Measurements from ENCODE around the gene KIAA1586. TPM values are rescaled to one million over a fixed set of nuclear protein-coding genes. Genes with fewer than 3 reads are reported as not detected.

The KIAA1586 gene
- total and polyA plus RNA-seq, 2 experiments from 2014 or later = 11.5 to 18.6 TPM

GRCh38 chr6:57064809-57065208 lies 18.3 kb downstream of the KIAA1586 start:
- Histone ChIP-seq H2AFZ (no peak overlapping the region), H3K4me2 (no peak overlapping the region), H4K20me1 (ENCODE audit: insufficient read depth, poor library complexity, severe bottlenecking) (no peaks in the 10 kb centered on the region), H3K4me3 (no peak overlapping the region), H3K9me3 (ENCODE audit: low read depth) (no peaks in the 10 kb centered on the region), H3K27ac (no peak overlapping the region), H3K9me2 (replicated peaks; ENCODE audit: insufficient read depth) (no peaks in the 10 kb centered on the region), H3K36me3 (replicated peaks; ENCODE audit: insufficient read depth, low read depth) (no peaks in the 10 kb centered on the region), H3K79me2 (no peaks in the 10 kb centered on the region), H3K27me3 (no peaks in the 10 kb centered on the region), H3K4me1 (ENCODE audit: insufficient read depth) (no peaks in the 10 kb centered on the region)
- DNase-seq (ENCODE audit: low spot score) = no peak
- 96% methylated on average over 1 of the region's 1 CpG for WGBS (ENCODE audit: low lambda C conversion rate, missing lambda C conversion rate)
- TF ChIP-seq EZH2phosphoT487 (IDR thresholded peaks at IDR 0.05; ENCODE audit: low read depth, severe bottlenecking, unreplicated experiment) (no peak), EZH2 (IDR thresholded peaks at IDR 0.05; ENCODE audit: borderline replicate concordance) (no peak)
- TF ChIP-seq, protein P1, sequence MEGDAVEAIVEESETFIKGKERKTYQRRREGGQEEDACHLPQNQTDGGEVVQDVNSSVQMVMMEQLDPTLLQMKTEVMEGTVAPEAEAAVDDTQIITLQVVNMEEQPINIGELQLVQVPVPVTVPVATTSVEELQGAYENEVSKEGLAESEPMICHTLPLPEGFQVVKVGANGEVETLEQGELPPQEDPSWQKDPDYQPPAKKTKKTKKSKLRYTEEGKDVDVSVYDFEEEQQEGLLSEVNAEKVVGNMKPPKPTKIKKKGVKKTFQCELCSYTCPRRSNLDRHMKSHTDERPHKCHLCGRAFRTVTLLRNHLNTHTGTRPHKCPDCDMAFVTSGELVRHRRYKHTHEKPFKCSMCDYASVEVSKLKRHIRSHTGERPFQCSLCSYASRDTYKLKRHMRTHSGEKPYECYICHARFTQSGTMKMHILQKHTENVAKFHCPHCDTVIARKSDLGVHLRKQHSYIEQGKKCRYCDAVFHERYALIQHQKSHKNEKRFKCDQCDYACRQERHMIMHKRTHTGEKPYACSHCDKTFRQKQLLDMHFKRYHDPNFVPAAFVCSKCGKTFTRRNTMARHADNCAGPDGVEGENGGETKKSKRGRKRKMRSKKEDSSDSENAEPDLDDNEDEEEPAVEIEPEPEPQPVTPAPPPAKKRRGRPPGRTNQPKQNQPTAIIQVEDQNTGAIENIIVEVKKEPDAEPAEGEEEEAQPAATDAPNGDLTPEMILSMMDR (IDR thresholded peaks at IDR 0.05; ENCODE audit: poor library complexity) = no peak

- Histone ChIP-seq H3K79me2 (no peaks in the 10 kb centered on the region), H3K27me3 (no peaks in the 10 kb centered on the region), H3K4me3 (no peak overlapping the region), H3K9me2 (replicated peaks; ENCODE audit: insufficient read depth) (no peaks in the 10 kb centered on the region), H3K27ac (no peak overlapping the region), H3K36me3 (replicated peaks; ENCODE audit: insufficient read depth, low read depth) (no peaks in the 10 kb centered on the region), H3K4me2 (no peak overlapping the region), H3K4me1 (ENCODE audit: insufficient read depth) (no peaks in the 10 kb centered on the region), H2AFZ (no peak overlapping the region), H4K20me1 (ENCODE audit: insufficient read depth, poor library complexity, severe bottlenecking) (no peaks in the 10 kb centered on the region), H3K9me3 (ENCODE audit: low read depth) (no peaks in the 10 kb centered on the region)
- no peak for DNase-seq (ENCODE audit: low spot score)
- TF ChIP-seq EZH2 (IDR thresholded peaks at IDR 0.05; ENCODE audit: borderline replicate concordance) (no peak), EZH2phosphoT487 (IDR thresholded peaks at IDR 0.05; ENCODE audit: low read depth, severe bottlenecking, unreplicated experiment) (no peak)
- TF ChIP-seq, protein P1 (IDR thresholded peaks at IDR 0.05; ENCODE audit: poor library complexity) = no peak
- 90% methylated on average over 1 of the region's 1 CpG for WGBS (ENCODE audit: low lambda C conversion rate, missing lambda C conversion rate)
Measured at GRCh38 chr6:57068061-57068460, 21.6 kb downstream of the KIAA1586 start.

DNA sequence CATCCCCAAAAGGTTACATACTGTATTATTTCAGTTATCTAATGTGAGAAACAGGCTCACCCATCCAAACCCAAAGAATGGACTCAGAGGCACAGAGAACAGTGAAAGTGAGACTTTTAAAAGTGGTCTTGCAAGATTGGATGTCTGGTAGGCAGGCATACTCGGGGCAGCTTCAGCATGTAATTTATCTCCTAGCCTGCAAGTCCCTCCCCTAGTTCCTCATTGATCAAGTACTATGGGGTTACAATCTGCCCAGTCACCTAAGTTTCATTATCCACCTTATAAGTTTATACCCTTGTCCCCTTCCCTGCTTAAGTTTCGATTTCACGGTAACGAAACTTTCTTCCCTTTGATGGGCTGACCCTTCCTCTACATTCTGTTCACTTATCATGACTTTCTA lies 22.7 kb downstream of the KIAA1586 start:
- Histone ChIP-seq H3K36me3 (replicated peaks; ENCODE audit: insufficient read depth, low read depth) (no peaks in the 10 kb centered on the region), H3K79me2 (no peaks in the 10 kb centered on the region), H3K4me1 (ENCODE audit: insufficient read depth) (no peaks in the 10 kb centered on the region), H2AFZ (no peak overlapping the region), H3K4me2 (no peak overlapping the region), H3K9me3 (ENCODE audit: low read depth) (no peaks in the 10 kb centered on the region), H3K4me3 (no peak overlapping the region), H3K27ac (no peak overlapping the region), H4K20me1 (ENCODE audit: insufficient read depth, poor library complexity, severe bottlenecking) (no peaks in the 10 kb centered on the region), H3K9me2 (replicated peaks; ENCODE audit: insufficient read depth) (no peaks in the 10 kb centered on the region), H3K27me3 (no peaks in the 10 kb centered on the region)
- TF ChIP-seq EZH2 (IDR thresholded peaks at IDR 0.05; ENCODE audit: borderline replicate concordance) (no peak), EZH2phosphoT487 (IDR thresholded peaks at IDR 0.05; ENCODE audit: low read depth, severe bottlenecking, unreplicated experiment) (no peak)
- TF ChIP-seq, protein P1 (IDR thresholded peaks at IDR 0.05; ENCODE audit: poor library complexity) = no peak
- 90% methylated on average over 4 of the region's 4 CpGs for WGBS (ENCODE audit: low lambda C conversion rate, missing lambda C conversion rate)
- DNase-seq (ENCODE audit: low spot score) = no peak

DNA sequence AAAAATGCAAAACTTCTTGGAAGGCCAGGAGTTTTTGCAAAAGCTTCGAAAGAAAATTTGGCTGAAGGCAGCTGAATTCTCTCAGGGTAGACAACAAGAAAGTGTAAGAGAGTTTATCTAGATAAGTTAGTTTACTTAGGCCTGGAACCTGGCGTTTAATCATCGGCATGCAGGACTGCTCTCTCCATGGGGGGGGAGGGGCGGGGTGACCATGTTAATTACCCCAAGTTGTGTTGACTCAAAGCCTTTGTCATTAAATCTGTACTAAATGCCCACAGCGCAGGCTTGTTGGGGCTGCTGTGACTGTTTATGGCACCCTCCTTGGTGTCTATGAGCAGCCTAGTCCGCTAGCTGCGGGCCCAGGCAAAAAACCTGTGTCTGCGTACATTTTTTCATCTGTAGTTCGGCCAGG lies 23.4 kb downstream of the KIAA1586 start:
- Histone ChIP-seq H3K4me2 (no peak overlapping the region), H3K4me1 (ENCODE audit: insufficient read depth) (no peaks in the 10 kb centered on the region), H3K27me3 (no peaks in the 10 kb centered on the region), H4K20me1 (ENCODE audit: insufficient read depth, poor library complexity, severe bottlenecking) (no peaks in the 10 kb centered on the region), H3K9me2 (replicated peaks; ENCODE audit: insufficient read depth) (no peaks in the 10 kb centered on the region), H2AFZ (no peak overlapping the region), H3K9me3 (ENCODE audit: low read depth) (no peaks in the 10 kb centered on the region), H3K4me3 (no peak overlapping the region), H3K79me2 (no peaks in the 10 kb centered on the region), H3K36me3 (replicated peaks; ENCODE audit: insufficient read depth, low read depth) (no peaks in the 10 kb centered on the region), H3K27ac (no peak overlapping the region)
- DNase-seq (ENCODE audit: low spot score) = no peak
- TF ChIP-seq EZH2phosphoT487 (IDR thresholded peaks at IDR 0.05; ENCODE audit: low read depth, severe bottlenecking, unreplicated experiment) (no peak), EZH2 (IDR thresholded peaks at IDR 0.05; ENCODE audit: borderline replicate concordance) (no peak)
- TF ChIP-seq, protein P1 (IDR thresholded peaks at IDR 0.05; ENCODE audit: poor library complexity) = no peak
- 90% methylated on average over 9 of the region's 9 CpGs for WGBS (ENCODE audit: low lambda C conversion rate, missing lambda C conversion rate)
